ENCODE results near the gene ST3GAL4. TPM values are rescaled to one million over a fixed set of nuclear protein-coding genes. Genes with fewer than 3 reads are reported as not detected.

ST3GAL4 gene
- total RNA-seq, 1 donor from 2014 or later, result 15.8 TPM

- no peak for DNase-seq
These were observed 100.6 kb downstream of the ST3GAL4 start for GRCh38 chr11:126456089-126456488.

- no peak for DNase-seq
These were observed 101.5 kb downstream of the ST3GAL4 start for GRCh38 chr11:126456783-126457542.

- no peak for DNase-seq
These were observed 102.3 kb downstream of the ST3GAL4 start for GRCh38 chr11:126457817-126458216.

GRCh38 chr11:126459691-126460281 lies 104.3 kb downstream of the ST3GAL4 start:
- no peak for DNase-seq

- no peak for DNase-seq
These were observed 105.1 kb downstream of the ST3GAL4 start for GRCh38 chr11:126460417-126461095.

- no peak for DNase-seq
These were observed 105.6 kb downstream of the ST3GAL4 start for GRCh38 chr11:126461096-126461440.

GRCh38 chr11:126461996-126462395 lies 106.5 kb downstream of the ST3GAL4 start:
- no peak for DNase-seq

- DNase-seq, result no peak
These were observed 106.9 kb downstream of the ST3GAL4 start for GRCh38 chr11:126462422-126462821.

Other genes starting within 250 kb of the ST3GAL4 start
- gene RPUSD4, start 144.0 kb upstream of the ST3GAL4 start, total RNA-seq, result 39.7 and 41.0 TPM in 2 replicates
- 31.8 and 46.5 TPM in 2 replicates for gene FAM118B, start 143.9 kb upstream of the ST3GAL4 start, total RNA-seq
- 43.9 and 85.5 TPM in 2 replicates for gene SRPRA, start 86.8 kb upstream of the ST3GAL4 start, total RNA-seq
- 11.2 and 17.5 TPM in 2 replicates for gene FOXRED1, start 86.5 kb upstream of the ST3GAL4 start, total RNA-seq
- 5.1 and 6.8 TPM in 2 replicates for gene TIRAP, start 72.6 kb upstream of the ST3GAL4 start, total RNA-seq
- 6.6 and 11.4 TPM in 2 replicates for gene DCPS, start 51.6 kb upstream of the ST3GAL4 start, total RNA-seq